HepG2 (cell line): ENCODE measurements around the gene SAMD4A.

ENCODE experiments used
- CTCF ChIP-seq: sonication (generic); formaldehyde crosslinking; IDR thresholded peaks from 2 replicates; pipeline ENCODE4 v1.5.0; 2020; ENCODE audit warnings: mild to moderate bottlenecking, missing genetic modification reagents, moderate library complexity
- HNF1A ChIP-seq, 2 experiments: sonication (generic) in 1 of 2; formaldehyde crosslinking in 1 of 2; IDR thresholded peaks; 2 replicates each; pipeline versions ENCODE4 v1.4.0 to v1.6.1; 2016 to 2020; ENCODE audit warnings: borderline replicate concordance in 1 of 2, low read depth in 1 of 2, mild to moderate bottlenecking in 1 of 2, missing genetic modification reagents in 1 of 2
- KLF6 ChIP-seq: IDR thresholded peaks from 2 replicates; pipeline ENCODE4 v1.8.0; 2016; ENCODE audit warnings: missing biosample characterization, missing genetic modification reagents
- MED13 ChIP-seq: sonication (generic); formaldehyde crosslinking; IDR thresholded peaks from 2 replicates; pipeline ENCODE4 v1.5.0; 2020; ENCODE audit warnings: missing genetic modification reagents
- NR2C2 ChIP-seq: sonication (generic); formaldehyde crosslinking; IDR thresholded peaks from 2 replicates; pipeline ENCODE4 v1.4.0; 2020; ENCODE audit warnings: missing genetic modification reagents, mild to moderate bottlenecking, moderate library complexity, borderline replicate concordance
- POLR2A ChIP-seq, 2 experiments: IDR thresholded peaks; 2 replicates each; pipeline ENCODE4 v1.6.1; 2011; ENCODE audit warnings: low read depth in 2 of 2, low read length in 2 of 2, mild to moderate bottlenecking in 1 of 2, moderate library complexity in 1 of 2; ENCODE audit not compliant: insufficient read depth in 1 of 2
- SPEN ChIP-seq: sonication (generic); formaldehyde crosslinking; IDR thresholded peaks from 2 replicates; pipeline ENCODE4 v1.5.1; 2020; ENCODE audit warnings: low read depth, mild to moderate bottlenecking, missing genetic modification reagents
- ZC3H4 ChIP-seq: sonication (generic); formaldehyde crosslinking; IDR thresholded peaks from 2 replicates; pipeline ENCODE4 v1.4.0; 2020; ENCODE audit warnings: missing genetic modification reagents, borderline replicate concordance
- ZNF232 ChIP-seq: sonication (generic); formaldehyde crosslinking; IDR thresholded peaks from 2 replicates; pipeline ENCODE4 v1.4.0; 2020; ENCODE audit warnings: missing genetic modification reagents, borderline replicate concordance
- ZNF670 ChIP-seq: sonication (generic); formaldehyde crosslinking; IDR thresholded peaks from 2 replicates; pipeline ENCODE4 v1.8.0; 2022; ENCODE audit warnings: mild to moderate bottlenecking, missing genetic modification reagents, borderline replicate concordance

- TF ChIP-seq ZC3H4 (CRISPR knock-in tag) (no peak), MED13 (no peak), ZNF670 (CRISPR knock-in tag) (no peak), HNF1A (IDR thresholded peaks at IDR 0.05; ENCODE audit: low read depth) (no peak), HNF1A (CRISPR knock-in tag; IDR thresholded peaks at IDR 0.05; ENCODE audit: borderline replicate concordance) (no peak), SPEN (no peak), KLF6 (CRISPR knock-in tag) (no peak), ZNF232 (CRISPR knock-in tag) (no peak), CTCF (CRISPR knock-in tag) (no peak), POLR2A (IDR thresholded peaks at IDR 0.05; ENCODE audit: insufficient read depth in 1 of 2, low read depth in 2 of 2, low read length in 2 of 2) (no peak), NR2C2 (CRISPR knock-in tag) (no peak)
These were observed 73.6 kb downstream of the SAMD4A start for GRCh38 chr14:54640506-54640905.
